ENCODE data around the gene PGA5.

GRCh38 chr11:61265357-61265756, 24.4 kb downstream of the PGA5 start:
- TF ChIP-seq EP300 (IDR thresholded peaks at IDR 0.05) (no peak), CTCF (IDR thresholded peaks at IDR 0.05) (no peak), POLR2A (IDR thresholded peaks at IDR 0.05; ENCODE audit: low read depth) (no peak), POLR2AphosphoS5 (IDR thresholded peaks at IDR 0.05) (no peak)

All from esophagus muscularis mucosa (tissue), 4 donors.